SJCRH30 (cell line): Measurements from ENCODE around the gene GNAI2. TPM values are rescaled to one million over a fixed set of nuclear protein-coding genes. Genes with fewer than 3 reads are reported as not detected.
A peak's percentile ranks its signal among the peaks of the same experiment; 100 is the strongest.

Experiments
- DNase-seq, 2 experiments: peaks; one replicate each; pipeline ENCODE4 v3.0.0-alpha.2; 2015 to 2020
- H3K27ac ChIP-seq: fragments of 250-450 bp; sonication (Bioruptor Pico); 2 replicates; pipeline ENCODE4 v1.5.1; 2020; ENCODE audit warnings: mild to moderate bottlenecking, moderate library complexity
- H3K27me3 ChIP-seq: fragments of 250-450 bp; sonication (Bioruptor Pico); 2 replicates; pipeline ENCODE4 v1.5.1; 2020; ENCODE audit warnings: mild to moderate bottlenecking, moderate library complexity
- H3K36me3 ChIP-seq: fragments of 250-450 bp; sonication (Bioruptor Pico); 2 replicates; pipeline ENCODE4 v1.5.1; 2020; ENCODE audit warnings: mild to moderate bottlenecking, moderate library complexity
- H3K4me1 ChIP-seq: fragments of 250-450 bp; sonication (Bioruptor Pico); 2 replicates; pipeline ENCODE4 v1.5.1; 2020; ENCODE audit warnings: mild to moderate bottlenecking, moderate library complexity
- H3K4me3 ChIP-seq: fragments of 250-450 bp; sonication (Bioruptor Pico); 2 replicates; pipeline ENCODE4 v1.5.1; 2020; ENCODE audit warnings: mild to moderate bottlenecking, moderate library complexity
- H3K9me3 ChIP-seq: fragments of 250-450 bp; sonication (Bioruptor Pico); replicated peaks from 2 replicates; pipeline ENCODE4 v1.5.1; 2020; ENCODE audit warnings: mild to moderate bottlenecking, moderate library complexity
- total RNA-seq: library from RNA; depleted of rRNA; stranded (reverse); fragments of >200 nt; shearing (Covaris generic); gene quantifications from 2 replicates; pipeline ENCODE4 v1.2.3, GENCODE V29; 2014; rRNA removed

Gene GNAI2
- total RNA-seq, 1 experiment from 2014 or later: 63.8 TPM

DNA sequence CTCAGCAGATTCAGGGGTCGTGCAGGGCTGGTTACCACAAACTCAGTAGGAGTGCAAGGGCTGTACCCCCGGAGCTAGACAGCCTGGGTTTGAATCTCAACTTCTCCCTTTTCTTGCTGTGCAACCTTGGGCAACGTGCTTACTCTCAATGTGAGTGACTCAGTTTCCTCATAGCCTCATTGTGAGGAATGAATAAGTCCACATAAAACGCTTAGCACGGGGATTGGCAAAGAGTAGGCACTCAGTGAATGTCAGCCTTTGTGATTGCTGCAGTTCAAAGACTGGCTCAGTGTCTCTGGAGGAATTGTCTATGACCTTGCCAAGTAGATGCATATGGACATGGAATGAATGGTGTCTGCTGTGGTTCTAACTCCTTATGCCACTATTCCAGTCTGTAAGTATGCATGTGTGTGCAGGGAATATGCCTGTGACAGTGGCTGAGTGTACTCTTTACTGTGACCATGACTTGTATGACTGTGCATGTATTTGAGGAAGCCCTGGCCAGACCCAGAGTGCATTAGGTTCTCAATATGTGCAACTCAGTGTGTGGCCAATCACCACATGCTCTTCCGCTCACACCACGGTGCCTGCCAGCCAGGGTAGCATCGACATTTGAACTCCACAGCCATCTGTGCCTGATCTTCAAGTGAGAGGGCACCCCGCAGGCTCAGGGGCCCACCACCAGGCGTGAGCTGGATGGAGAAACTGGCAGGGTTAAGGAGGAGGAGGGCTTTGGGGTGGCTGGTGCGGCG lies 64.1 kb downstream of the GNAI2 start:
- Histone ChIP-seq H3K27me3 (no peaks in the 10 kb centered on the region), H3K4me3 (peak overlapping the region; percentile 70), H3K36me3 (no peaks in the 10 kb centered on the region), H3K27ac (peak overlapping the region; percentile 42), H3K9me3 (no peaks in the 10 kb centered on the region), H3K4me1 (peaks cover 8% of the 10 kb centered on the region; the same call in 1 of the 2 replicates)
- peak; percentile 29 to 46 for DNase-seq

DNA sequence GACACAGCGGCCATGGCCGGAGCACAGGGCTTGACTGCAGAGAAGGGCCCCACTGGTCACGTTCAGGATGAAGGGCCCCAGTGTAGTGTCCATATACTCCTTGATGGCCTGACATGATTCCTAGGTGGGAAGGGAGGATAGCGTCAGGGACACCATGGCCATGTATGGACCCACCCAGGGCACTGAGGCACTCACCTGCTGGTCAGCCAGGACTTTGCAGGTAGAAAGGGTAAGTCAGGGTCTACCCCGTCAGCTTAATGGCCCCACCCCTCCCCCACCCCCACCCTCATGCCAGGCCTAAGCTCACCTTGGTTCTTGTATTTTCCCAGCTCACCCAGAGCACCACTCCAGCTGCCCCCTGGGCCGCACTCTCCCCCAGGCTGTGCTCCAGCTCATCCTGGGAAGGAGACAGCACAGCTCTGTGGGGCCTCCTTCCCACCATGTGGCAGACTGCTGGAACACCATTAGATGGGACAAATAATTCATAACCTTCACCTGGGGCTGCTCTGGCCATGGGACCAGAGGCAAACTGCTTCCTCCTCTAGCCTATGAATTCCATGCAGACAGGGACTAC lies 64.8 kb downstream of the GNAI2 start:
- no peaks in the 10 kb centered on the region for H3K9me3 ChIP-seq
- peaks cover 8% of the 10 kb centered on the region; the same call in 1 of the 2 replicates for H3K4me1 ChIP-seq
- no peak overlapping the region; the same call in 1 of the 2 replicates for H3K27ac ChIP-seq
- H3K27me3 ChIP-seq: no peaks in the 10 kb centered on the region
- H3K4me3 ChIP-seq: no peak overlapping the region
- DNase-seq: no peak
- H3K36me3 ChIP-seq: no peaks in the 10 kb centered on the region

DNA sequence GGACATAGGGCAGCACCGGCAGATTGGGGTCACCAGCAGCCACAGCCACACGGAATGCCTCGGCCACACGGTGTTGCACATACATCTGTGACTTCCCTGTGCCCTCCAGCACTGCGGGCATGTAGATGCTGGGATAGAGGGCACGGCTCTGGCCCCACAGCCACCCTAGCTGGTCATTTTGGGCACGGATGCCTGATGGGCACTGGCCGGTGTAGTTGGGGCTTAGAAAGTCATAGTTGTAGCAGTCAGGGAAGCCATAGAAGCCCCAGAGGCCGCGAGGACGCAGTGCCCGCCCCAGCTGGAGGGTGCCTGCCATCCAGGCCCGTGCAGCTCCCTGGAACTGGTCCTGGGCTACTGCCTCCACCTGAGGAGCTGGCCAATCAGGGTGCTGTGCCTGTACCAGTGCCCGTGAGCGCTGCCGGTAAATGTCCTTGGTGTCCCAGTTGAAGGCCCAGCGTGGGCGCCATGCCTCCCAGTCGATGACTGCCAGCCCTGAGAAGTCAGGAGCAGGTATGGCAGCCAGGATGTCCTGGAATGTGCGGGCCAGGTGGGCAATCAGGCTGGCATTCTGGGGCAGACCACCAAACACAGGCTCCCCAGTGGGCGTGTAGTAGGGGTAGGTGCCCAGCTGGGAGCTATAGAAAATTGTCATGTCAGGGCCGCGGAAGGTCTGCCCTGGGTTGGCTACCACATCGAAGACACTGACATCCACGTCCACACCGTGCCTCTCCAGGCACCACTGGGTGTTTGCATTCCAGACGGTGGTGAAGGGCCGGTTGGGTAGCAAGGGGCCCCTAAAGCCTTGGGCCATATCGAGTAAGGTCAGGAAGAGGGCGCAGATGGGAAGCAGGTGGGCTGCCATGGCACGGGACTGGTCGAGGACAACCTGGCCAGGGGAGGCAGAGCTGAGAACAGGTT lies 66.3 kb downstream of the GNAI2 start:
- no peaks in the 10 kb centered on the region for H3K36me3 ChIP-seq
- H3K4me1 ChIP-seq: peaks cover 8% of the 10 kb centered on the region; the same call in 1 of the 2 replicates
- H3K9me3 ChIP-seq: no peaks in the 10 kb centered on the region
- DNase-seq: no peak
- no peak overlapping the region for H3K27ac ChIP-seq
- no peak overlapping the region for H3K4me3 ChIP-seq
- no peaks in the 10 kb centered on the region for H3K27me3 ChIP-seq

- peaks cover 8% of the 10 kb centered on the region; the same call in 1 of the 2 replicates for H3K4me1 ChIP-seq
- 0 out of 2 replicates have a peak, but pooled peaks cover 3% of the 10 kb centered on the region for H3K9me3 ChIP-seq
- no peak within 1 kb of the TSS for H3K4me3 ChIP-seq
- no peaks in the 10 kb centered on the region for H3K36me3 ChIP-seq
- no peaks in the 10 kb centered on the region for H3K27me3 ChIP-seq
- no peak within 1 kb of the TSS for H3K27ac ChIP-seq
- no peak for DNase-seq
Measured at GRCh38 chr3:50303013-50303815, 67.2 kb downstream of the GNAI2 start, which contains the start of gene HYAL1. TSS of gene HYAL1 (minus strand) at chr3:50303574. CDS start at chr3:50302956, 618 bp downstream.

DNA sequence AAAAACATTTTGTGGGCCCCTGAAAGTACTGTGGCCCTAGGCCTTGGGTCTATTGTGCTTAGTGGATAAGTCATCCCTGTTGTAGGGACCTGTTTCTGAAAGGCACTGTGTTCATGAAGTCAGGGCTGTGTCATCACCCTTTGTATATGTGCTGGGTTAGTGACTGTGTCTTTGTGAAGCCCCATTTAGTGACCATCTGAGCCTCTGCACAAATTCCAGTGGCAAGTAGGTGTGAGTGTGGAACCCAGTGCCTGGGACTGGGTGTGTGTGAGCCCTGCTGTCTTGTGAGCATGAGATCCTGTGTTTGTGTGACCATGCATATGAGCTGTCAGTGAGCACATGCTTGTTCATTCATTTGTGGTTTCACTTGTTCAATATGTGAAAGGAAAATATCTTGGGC lies 68.6 kb downstream of the GNAI2 start:
- Histone ChIP-seq H3K4me3 (no peak overlapping the region), H3K9me3 (0 out of 2 replicates have a peak, but pooled peaks cover 3% of the 10 kb centered on the region), H3K27me3 (no peaks in the 10 kb centered on the region), H3K27ac (no peak overlapping the region), H3K4me1 (peaks cover 8% of the 10 kb centered on the region; the same call in 1 of the 2 replicates), H3K36me3 (no peaks in the 10 kb centered on the region)
- DNase-seq: no peak

Other genes with a start within 250 kb of the GNAI2 start
- gene RBM5, start 147.3 kb upstream of the GNAI2 start, total RNA-seq: 75.6 and 98.5 TPM in 2 replicates
- 9.3 and 11.3 TPM in 2 replicates for gene SEMA3F, start 80.9 kb upstream of the GNAI2 start, total RNA-seq
- 0.14 TPM in 1 of 2 replicates, not detected in the other for gene GNAT1, start 44.6 kb upstream of the GNAI2 start, total RNA-seq
- gene SLC38A3, start 30.9 kb upstream of the GNAI2 start, total RNA-seq: 1.4 and 2.9 TPM in 2 replicates
- gene SEMA3B, start 32.9 kb downstream of the GNAI2 start, total RNA-seq: 3.3 and 4.8 TPM in 2 replicates
- not detected in 2 replicates for gene LSMEM2, start 42.9 kb downstream of the GNAI2 start, total RNA-seq
- 85.3 and 98.8 TPM in 2 replicates for gene IFRD2, start 56.2 kb downstream of the GNAI2 start, total RNA-seq
- gene HYAL3, start 63.2 kb downstream of the GNAI2 start, total RNA-seq: 3.6 and 4.5 TPM in 2 replicates
- 3.2 and 3.4 TPM in 2 replicates for gene NAA80, start 63.2 kb downstream of the GNAI2 start, total RNA-seq
- gene HYAL1, start 67.4 kb downstream of the GNAI2 start, total RNA-seq: 0.43 TPM in 1 of 2 replicates, not detected in the other
- gene HYAL2, start 86.5 kb downstream of the GNAI2 start, total RNA-seq: 41.7 and 47.2 TPM in 2 replicates
- gene TUSC2, start 92.0 kb downstream of the GNAI2 start, total RNA-seq: 21.2 and 26.4 TPM in 2 replicates
- gene RASSF1, start 104.6 kb downstream of the GNAI2 start, total RNA-seq: 11.7 and 12.7 TPM in 2 replicates
- 0.73 and 0.99 TPM in 2 replicates for gene ZMYND10, start 109.5 kb downstream of the GNAI2 start, total RNA-seq
- gene NPRL2, start 114.6 kb downstream of the GNAI2 start, total RNA-seq: 14.0 and 14.4 TPM in 2 replicates
- 6.5 and 8.9 TPM in 2 replicates for gene CYB561D2, start 114.7 kb downstream of the GNAI2 start, total RNA-seq
- gene TMEM115, start 123.3 kb downstream of the GNAI2 start, total RNA-seq: 27.2 and 28.2 TPM in 2 replicates